NCI-H510A (cell line): ENCODE data around the gene OBSCN.

Experiments used
- DNase-seq: peaks from one replicate; lab custom pipeline; 2025; lab: John Stamatoyannopoulos, UW

OBSCN gene

DNA sequence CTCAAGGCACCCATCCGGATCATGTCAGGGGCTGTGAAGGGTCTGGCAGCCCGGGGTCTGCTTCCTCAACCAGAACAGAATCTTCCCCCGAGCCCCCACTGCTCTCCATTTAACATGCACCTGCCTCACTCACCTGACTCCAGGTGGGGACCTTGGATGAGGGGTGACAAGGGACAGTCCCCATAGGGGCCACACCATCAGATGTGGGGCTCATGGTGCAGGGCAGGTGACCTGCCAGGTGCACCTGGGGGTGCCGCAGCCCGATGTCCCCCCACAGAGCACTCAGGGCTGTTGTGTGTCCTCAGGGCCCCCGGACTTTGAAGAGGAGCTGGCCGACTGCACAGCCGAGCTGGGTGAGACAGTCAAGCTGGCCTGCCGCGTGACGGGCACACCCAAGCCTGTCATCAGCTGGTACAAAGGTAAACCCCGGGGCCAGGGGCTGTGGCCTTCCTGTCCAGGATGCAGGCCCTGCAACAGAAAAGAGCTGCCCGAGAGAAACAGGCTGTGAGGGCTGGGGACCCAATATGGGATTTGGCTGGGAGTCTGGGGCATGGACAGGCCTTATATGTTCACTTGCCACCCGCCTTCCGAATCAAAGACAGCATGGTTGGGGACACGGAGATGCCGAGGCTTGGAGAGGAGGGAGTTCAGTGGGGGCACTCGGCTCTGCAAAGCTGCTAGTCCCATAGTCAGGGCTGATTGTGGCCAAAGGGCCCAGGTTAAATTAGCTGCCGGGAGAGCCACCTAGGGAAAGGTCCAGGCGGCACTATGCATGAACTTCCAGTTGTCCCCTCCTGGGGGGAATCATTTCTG, 134.2 kb downstream of the OBSCN start:
- no peak for DNase-seq

DNA sequence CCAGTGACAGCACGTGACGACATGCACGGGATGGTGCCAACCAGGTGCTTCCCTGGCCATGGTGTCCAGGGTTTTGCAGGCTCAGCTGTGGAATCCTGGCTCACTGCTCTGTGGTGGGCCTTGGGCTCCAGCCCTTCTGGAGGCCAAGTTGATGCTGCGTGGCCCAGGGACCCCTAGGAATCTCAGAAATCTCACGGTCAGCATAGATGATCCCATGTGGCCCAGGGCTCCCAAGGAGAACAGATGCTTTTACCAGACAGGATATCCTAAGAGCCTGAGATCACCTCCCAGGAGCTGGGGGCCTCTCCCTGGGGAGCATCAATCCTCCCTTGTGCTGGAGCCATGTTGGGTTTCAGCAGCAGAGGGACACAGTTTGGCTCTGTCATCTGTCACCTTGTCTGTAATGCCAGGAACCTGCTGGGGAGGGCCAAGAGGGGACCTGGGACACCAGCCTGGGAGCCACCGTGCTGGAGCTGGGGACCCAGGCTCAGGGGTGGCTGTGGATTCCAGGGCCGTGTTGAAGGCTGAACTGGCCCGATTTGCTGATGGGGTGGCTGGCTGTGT, 134.9 kb downstream of the OBSCN start:
- DNase-seq: no peak

DNA sequence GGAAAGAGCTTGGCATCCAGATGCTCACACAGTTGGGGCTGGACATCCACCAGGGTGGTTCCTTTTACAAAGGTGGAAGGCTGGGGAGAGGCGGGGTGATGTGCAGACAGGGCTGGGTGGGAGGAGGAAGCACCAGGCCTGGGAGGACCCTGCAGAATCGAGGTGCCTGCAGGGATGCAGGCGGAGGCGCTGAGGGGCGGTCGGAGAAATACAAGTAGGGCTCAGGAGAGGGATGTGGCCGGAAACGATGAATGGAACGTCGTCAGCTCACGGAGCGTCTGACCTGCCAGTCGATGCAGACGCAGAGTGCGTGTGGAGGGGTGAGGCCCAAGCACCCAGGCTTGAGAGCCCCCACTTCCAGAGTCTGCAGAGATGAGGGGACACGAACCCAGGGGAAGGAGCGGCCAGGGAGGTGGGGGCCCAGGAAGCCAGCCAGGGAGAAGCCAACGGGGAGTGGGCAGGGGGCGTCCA, 135.4 kb downstream of the OBSCN start:
- DNase-seq: no peak

DNA sequence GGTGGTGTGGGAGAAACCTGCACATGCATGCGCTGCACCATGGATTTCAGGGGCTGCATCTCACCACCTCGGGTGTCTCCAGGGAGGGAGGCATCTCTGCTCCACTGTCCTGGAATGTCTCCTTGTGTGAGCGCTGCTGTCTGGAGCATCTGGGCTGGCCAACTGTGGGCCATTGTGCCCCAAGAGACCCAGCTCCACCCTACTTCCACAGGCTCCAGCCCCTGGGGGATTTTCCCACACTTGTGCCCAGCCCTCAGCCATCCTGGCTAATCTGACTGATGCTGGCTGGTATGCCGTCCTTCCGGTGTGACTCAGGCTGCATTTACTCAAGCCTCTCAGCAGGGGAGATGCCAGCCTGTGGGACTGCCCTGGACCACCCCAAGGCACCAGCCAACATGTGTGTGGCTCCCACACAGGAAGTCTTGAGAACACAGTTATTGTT, 136.8 kb downstream of the OBSCN start:
- DNase-seq: no peak

DNA sequence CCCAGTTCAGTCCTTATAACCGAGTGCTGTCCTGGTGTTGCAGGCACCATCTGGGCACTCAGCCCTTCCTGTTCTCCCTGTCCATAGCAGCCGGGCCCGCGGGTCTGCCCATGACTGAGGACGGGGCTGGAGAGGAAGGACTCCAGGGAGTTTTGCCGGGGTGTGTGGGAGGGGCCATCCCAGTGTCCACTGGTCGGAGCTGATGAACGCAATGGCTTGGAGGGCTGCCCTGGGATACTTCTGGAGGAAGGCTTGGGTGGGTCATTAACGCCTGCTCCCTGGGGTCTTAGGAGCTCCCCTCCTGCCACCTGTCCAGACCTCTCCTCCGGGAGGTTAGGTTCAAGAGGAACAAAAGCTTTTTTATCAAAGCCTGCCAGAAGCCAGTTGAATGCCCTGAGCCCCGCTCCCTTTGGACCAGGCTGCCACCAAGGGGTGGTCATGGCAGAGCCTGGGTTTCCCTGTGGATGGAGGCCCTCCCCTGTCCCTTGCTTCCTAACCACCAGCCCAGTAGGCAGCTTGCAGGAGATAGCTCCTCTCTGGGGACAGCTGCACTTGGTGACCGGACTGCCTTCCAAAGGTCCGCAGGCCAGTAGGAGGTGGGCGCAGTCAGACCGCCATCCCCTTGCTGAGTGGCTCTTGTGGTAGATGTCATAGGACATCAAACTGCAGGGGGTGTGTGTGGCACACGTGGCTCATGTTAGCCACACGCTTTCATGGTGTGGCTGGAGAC, 137.5 kb downstream of the OBSCN start:
- DNase-seq: no peak

DNA sequence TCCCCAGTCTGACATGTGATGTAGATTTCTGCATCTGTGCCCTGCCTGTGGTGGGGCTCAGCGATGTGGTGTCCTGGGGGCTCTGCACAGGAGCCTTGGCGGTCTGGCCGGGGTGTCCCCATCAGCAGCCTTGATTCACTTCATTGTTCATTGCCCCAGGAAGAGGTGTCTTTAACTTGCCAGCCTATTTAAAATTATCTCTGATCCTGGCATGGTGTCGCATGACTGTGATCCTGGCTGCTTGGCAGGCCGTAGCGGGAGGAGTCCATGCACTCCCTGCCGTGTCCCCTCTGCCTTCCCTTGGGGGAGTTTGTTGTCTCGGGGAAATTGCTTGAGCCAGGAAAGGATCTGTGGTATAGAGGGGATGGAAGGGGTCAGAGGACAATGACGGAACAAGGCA, 138.9 kb downstream of the OBSCN start:
- DNase-seq: no peak

DNA sequence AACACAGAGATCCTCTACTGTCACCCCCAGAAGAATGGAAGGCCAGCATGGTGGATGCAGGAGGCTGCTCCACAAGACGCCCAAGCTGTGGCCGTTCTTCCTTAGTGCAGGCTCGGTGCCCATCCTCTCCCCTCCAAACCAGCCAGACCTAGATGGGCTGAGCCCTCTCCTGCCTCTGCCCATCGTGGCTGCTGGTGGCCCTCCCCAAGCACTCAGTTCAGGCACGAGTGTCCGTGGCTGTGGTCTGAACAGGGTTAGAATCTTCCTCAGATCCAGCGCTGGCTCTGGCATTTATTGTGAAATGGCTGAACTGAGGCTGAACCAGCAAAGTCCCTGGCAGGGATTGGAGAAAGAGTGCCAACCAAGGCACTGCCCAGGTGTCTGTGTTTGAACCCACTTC, 139.3 kb downstream of the OBSCN start:
- no peak for DNase-seq

DNA sequence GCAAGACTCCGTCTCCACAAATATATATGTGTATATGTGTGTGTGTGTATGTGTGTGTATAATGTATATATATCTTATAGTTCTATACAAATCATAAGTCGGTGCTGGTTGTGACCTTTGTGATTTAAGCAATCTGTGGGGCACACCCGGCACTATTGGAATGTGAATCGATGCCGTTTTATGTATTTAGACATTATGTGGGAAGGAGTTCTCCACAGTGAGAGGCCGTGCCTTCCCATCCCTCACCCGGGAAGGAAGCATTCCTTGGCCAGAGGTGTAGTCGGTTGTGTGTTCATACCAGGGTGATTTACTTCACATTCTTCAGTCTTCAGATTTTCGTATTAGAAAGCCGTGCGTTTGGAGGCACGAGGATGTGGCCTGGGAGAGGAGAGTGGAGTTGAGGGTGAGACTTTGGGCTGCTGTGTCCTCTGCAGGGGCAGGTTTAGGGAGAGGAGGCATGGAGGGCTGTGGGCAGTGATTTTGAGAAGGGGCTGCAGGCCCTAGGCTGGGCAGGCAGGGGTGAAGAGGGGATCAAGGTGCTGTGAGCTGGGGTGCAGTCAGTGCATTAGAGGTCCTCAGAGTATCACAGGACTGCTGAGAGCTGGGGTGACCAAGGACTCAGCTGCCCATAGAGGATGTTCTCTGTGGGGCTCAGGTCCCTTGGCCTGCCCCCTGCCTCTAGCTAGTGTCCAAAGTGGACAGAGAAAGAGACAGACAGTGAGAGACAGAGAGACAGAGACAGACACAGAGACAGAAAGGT, 141.0 kb downstream of the OBSCN start:
- no peak for DNase-seq

DNA sequence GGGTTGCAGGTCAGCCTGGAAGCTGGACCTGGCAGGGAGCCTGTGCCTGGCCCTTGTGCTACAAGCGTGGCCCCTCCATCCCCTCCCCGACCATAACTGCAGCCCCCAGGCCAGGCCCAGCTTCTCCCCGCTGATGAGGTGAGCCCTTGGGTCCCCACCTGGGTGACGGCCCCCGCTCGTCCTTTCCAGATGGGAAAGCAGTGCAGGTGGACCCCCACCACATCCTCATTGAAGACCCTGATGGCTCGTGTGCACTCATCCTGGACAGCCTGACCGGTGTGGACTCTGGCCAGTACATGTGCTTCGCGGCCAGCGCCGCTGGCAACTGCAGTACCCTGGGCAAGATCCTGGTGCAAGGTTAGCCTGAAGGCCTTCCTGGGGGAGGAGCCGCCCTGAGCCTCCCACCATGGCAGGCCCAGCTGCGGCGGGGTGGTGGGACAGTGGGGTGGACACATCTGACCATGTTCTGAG, 141.9 kb downstream of the OBSCN start:
- no peak for DNase-seq

DNA sequence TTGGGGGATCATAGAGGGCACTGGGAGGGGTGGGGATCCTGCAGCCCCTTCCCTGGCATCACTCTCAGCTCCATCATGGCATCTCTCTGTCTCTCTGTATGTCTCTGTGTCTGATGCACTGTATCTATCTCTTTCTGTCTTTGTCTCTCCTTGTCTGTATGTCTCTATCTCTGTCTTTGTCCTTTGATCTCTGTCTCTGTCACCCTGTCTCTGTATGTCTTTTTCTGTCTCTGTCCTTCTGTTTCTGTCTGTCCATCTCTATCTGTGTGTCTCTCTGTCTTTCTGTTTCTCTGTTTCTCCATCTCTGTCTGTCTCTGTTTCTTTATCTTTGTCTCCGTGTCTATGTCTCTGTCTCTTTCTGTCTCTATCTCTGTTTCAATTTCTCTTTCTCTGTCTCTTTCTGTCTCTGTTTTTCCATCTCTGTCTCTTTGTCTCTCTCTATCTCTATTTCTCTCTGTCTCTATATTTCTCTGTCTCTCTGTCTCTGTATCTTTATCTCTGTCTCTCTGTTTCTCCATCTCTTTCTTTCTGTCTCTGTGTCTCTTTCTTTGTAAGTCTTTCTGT, 142.4 kb downstream of the OBSCN start:
- no peak for DNase-seq

DNA sequence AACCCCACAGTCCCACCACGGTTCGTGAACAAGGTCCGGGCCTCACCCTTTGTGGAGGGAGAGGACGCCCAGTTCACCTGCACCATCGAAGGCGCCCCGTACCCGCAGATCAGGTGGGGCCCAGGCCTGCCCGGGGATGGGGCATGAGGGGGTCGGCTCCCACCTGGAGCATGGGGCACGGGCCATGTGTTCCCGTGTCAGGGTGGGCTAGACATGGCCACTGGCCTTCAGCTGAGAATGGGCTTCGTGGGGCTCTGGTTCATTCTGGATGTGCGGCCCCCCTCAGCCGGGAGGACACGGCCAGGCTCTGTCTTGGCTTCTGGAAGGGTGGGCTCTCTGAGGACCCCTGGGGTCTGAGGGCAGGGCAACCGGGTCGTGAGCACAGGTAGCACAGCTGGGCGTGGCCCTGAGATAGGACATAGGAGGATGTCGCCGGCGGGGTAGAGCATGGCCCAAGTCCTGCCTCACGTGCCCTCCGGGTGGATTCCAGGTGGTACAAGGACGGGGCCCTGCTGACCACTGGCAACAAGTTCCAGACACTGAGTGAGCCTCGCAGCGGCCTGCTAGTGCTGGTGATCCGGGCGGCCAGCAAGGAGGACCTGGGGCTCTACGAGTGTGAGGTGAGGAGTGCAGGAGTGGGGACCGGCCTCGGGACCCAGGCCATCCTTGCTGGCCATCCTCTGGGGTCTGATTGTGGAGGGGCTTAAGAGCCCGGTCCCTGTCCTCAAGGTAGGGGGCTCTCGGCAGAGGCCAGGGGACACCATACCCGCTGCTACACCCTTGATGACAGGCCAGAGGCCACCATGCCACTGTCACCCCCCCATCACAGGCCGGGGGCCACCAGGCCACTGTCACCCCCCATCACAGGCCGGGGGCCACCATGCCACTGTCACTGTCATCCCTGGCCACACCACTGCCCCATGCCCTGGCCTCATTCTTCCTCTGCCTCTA, 143.3 kb downstream of the OBSCN start:
- no peak for DNase-seq

DNA sequence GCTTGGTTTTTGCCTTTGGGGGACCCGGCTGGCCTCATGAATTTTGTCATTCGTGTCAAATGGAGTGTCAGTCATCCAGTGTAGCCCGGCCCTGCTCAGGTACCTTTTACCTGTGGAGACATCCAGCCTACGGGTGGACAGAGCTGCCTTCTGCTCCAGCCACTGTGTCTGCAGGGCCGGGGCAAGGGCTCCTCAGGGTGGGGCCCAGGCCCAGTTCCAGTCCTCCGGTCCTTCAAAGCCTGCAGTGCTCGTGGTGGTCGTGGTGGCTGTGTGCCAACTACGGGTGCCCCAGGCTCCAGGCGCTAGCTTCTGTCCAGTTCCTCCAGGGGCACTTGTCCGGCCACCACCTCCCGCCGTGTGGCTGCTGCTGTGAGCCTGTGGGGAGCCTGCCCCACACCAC, 144.0 kb downstream of the OBSCN start:
- no peak for DNase-seq

DNA sequence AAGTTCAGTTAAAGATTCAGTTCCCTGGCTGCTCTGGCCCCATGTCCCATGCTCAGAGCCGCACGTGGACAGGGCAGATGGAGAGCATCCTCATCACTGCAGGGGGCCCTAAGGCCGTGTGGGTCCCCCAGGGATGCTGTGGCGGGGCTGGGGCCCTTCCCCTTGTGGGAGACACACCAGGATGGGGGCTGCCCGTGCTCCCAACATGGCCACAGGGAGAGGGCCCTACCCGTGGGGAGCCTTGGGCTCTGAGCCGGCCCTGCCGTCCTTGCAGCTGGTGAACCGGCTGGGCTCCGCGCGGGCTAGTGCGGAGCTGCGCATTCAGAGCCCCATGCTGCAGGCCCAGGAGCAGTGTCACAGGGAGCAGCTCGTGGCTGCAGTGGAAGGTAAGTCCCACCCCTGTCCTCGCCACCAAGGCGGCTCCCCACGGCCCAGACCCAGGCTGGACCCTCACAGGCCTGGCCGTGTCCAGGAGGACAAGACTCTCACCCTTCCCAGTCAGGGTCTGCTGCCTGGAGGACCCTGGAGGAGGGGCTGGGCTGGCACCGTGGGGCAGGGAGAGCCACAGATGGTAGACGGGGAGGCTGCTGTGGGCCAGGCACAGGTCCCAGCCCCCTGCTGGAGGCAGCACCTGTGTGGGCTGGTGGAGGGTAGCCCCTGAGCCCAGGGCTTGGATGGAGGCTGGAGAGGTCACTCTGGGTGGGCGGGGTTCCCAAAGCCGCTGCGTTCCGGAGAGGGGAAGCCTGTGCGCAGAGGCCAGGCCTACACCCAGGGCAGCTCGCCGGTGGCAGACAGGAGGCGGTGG, 145.0 kb downstream of the OBSCN start:
- no peak for DNase-seq

DNA sequence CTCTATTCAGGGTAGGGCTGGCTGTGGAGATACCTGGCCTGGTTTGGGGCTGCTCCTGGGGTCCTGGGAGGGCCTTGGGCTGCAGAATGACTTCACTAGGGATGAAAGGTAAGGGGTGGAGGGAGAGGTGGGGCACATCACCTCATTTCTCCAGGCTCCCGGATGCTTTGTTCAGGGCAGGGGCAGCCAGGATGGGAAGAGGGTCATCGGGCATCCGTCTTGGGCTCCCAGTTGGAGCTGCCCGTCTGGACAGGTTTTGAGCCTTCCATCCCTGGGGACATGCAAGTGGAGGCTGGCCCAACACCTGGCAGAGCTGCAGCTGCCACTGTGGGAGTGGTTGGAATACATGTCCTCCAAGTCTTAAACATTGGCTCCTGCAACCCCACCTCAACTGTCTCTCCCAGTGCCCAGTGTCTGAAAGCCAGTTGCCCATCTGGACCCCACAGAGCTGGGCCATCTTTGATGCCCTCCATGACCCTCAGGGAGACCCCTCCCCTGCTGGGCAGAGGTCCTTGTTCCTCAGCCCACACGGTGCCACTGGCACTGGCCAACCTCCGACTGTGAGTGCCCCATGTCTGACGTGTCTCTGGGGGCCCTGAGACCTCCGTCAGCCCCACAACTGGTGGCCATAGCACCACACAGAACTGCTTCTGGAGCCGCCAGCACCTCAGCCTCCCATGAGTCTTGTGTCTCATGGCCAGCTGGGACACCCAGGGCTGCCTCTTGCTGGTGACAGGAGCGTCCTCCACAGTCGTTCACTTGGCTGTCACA, 145.9 kb downstream of the OBSCN start:
- DNase-seq: no peak

DNA sequence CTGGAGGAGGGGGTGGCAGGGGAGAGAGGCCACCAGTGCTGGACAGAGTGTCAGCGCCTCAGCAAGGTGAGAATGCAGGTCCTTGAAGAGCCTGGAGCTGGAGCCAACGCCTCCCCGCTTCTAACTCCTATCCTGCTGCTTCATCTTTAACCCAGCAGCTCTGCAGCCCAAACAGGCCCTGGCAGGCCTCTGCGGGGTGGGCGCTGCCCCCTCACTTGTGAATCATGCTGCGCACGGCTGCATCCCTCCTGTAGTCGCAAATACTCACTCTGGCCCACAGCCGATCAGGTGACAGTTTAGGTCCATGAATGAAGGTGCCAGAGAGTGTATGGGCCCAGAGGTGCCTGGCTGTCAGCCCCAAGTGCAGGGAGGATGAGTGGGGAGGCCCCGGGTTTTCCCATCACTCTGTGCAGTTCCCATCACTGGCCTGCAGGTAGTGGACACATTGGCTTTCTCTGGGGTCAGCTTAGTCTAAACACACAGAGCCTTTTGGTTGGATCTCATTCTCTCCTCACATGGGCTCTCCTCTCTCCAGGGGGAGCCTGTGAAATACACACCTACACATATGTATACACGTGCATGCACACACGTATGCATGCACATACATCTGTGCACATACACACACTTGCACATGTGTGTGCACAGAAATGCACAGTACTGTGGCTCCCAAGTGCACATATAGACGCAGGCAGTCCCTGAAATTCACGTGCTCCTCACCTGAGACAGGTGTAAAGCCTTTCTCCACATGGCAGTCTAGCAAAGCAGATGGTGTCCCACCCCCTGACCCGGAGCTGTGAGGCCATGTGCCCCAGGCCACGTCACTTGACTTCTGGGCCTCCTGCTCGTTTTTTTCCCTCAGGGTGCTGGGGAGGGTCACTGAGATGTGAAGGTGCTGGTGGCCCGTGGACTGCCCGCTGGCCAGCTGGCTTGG, 146.8 kb downstream of the OBSCN start:
- DNase-seq: no peak

DNA sequence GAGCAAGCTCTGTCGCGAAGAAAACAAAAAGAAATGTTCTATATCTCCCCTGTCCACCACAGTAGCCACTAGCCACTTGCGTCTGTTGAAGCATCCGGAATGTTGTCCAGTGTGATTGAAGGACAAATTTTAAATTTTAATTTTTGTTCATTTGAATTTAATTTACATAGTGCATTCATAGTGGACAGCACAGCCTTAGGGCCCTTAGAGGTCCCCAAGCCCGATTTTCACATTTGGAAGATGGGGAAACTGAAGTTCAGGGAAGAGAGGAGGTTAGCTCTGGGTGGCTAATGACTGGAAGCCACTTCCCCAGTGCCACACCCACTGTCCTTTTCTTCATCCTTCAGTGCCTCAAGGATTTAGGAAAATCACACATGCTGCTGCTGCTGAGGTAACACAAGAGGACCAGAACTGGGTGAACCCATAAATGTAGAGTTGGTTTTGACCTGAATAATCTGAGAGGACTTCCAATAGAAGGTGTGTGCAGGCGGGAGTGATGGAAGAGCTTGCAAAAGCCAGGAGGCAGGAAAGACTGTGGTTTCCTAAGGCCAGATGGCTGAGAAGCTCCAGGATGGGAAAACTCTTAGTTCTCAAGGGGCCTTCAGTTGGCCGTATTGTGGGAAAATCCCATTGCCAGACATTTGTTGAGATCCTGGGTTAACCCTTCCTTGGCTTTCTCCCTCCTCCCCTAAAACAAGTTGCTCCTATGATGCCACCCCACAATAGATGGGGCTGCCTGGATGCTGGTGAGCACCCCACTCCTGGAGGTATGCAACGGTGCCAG, 149.2 kb downstream of the OBSCN start:
- no peak for DNase-seq
